ENCODE results near the gene CSHL1.

DNA sequence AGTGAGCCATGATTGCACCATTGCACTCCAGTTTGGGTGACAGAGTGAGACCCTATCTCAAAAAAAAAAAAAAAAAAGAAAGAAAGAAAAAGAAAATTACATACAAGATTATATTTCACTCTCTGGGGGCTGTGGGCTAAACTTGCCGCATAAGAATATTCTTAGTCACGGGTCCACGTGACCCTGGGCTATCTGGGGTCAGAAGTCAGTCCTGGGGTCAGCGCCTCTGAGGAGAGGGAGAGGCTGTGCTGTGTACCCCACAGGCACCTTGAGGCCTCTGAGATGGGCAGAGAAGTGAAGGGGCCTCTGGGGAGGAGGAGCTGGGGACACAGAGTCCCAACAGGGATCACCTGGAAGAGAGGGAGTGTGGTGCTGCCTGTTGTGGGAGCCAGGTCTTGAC lies 26.9 kb upstream of the CSHL1 start:
- TF ChIP-seq, protein P1, sequence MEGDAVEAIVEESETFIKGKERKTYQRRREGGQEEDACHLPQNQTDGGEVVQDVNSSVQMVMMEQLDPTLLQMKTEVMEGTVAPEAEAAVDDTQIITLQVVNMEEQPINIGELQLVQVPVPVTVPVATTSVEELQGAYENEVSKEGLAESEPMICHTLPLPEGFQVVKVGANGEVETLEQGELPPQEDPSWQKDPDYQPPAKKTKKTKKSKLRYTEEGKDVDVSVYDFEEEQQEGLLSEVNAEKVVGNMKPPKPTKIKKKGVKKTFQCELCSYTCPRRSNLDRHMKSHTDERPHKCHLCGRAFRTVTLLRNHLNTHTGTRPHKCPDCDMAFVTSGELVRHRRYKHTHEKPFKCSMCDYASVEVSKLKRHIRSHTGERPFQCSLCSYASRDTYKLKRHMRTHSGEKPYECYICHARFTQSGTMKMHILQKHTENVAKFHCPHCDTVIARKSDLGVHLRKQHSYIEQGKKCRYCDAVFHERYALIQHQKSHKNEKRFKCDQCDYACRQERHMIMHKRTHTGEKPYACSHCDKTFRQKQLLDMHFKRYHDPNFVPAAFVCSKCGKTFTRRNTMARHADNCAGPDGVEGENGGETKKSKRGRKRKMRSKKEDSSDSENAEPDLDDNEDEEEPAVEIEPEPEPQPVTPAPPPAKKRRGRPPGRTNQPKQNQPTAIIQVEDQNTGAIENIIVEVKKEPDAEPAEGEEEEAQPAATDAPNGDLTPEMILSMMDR (IDR thresholded peaks at IDR 0.05), result no peak
- no peak for TF ChIP-seq EP300 (IDR thresholded peaks at IDR 0.05)
- no peak for TF ChIP-seq POLR2AphosphoS5 (IDR thresholded peaks at IDR 0.05)
- TF ChIP-seq POLR2A (IDR thresholded peaks at IDR 0.05), result no peak
